NCI-H345 treated with DMSO at 0.1 percent for 48 hours (cell line): ENCODE data around the gene LRRC4C.

ENCODE experiments used
- DNase-seq: peaks from one replicate; lab custom pipeline; 2025; ENCODE audit not compliant: unreplicated experiment; lab: John Stamatoyannopoulos, UW

Gene LRRC4C

GRCh38 chr11:41267451-41267850, 192.0 kb downstream of the LRRC4C start:
- DNase-seq, result no peak

GRCh38 chr11:41256041-41256440, 203.4 kb downstream of the LRRC4C start:
- peak; percentile 32 for DNase-seq

GRCh38 chr11:41254966-41255365, 204.5 kb downstream of the LRRC4C start:
- DNase-seq, result peak; percentile 18

GRCh38 chr11:41250408-41250935, 209.0 kb downstream of the LRRC4C start:
- DNase-seq, result no peak

- DNase-seq, result no peak
Observed at GRCh38 chr11:41247621-41248020, 211.8 kb downstream of the LRRC4C start.

- no peak for DNase-seq
Observed at GRCh38 chr11:41246399-41246745, 213.1 kb downstream of the LRRC4C start.

GRCh38 chr11:41245704-41246398, 213.6 kb downstream of the LRRC4C start:
- DNase-seq, result no peak

GRCh38 chr11:41245184-41245583, 214.3 kb downstream of the LRRC4C start:
- DNase-seq, result no peak

GRCh38 chr11:41237382-41237781, 222.1 kb downstream of the LRRC4C start:
- no peak for DNase-seq

- peak; percentile 35 for DNase-seq
Observed at GRCh38 chr11:41235668-41236067, 223.8 kb downstream of the LRRC4C start.

GRCh38 chr11:41225856-41226633, 233.4 kb downstream of the LRRC4C start:
- DNase-seq, result no peak

GRCh38 chr11:41222236-41222635, 237.2 kb downstream of the LRRC4C start:
- DNase-seq, result no peak

- no peak for DNase-seq
Observed at GRCh38 chr11:41206388-41206787, 253.1 kb downstream of the LRRC4C start.

- DNase-seq, result no peak
Observed at GRCh38 chr11:41201156-41201555, 258.3 kb downstream of the LRRC4C start.

GRCh38 chr11:41190437-41191082, 268.9 kb downstream of the LRRC4C start:
- DNase-seq, result no peak

- DNase-seq, result no peak
Observed at GRCh38 chr11:41189701-41190436, 269.6 kb downstream of the LRRC4C start.

- no peak for DNase-seq
Observed at GRCh38 chr11:41177791-41178190, 281.7 kb downstream of the LRRC4C start.

GRCh38 chr11:41175304-41175972, 284.0 kb downstream of the LRRC4C start:
- DNase-seq, result no peak

- no peak for DNase-seq
Observed at GRCh38 chr11:41146326-41146725, 313.1 kb downstream of the LRRC4C start.

GRCh38 chr11:41145420-41145819, 314.0 kb downstream of the LRRC4C start:
- DNase-seq, result no peak

GRCh38 chr11:41134971-41135370, 324.5 kb downstream of the LRRC4C start:
- no peak for DNase-seq
